ENCODE results near the gene DDX1.

GRCh38 chr2:15566912-15567311 lies 24.8 kb upstream of the DDX1 start:
- TF ChIP-seq, protein P1, sequence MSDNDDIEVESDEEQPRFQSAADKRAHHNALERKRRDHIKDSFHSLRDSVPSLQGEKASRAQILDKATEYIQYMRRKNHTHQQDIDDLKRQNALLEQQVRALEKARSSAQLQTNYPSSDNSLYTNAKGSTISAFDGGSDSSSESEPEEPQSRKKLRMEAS (IDR thresholded peaks at IDR 0.05; ENCODE audit: insufficient read depth, insufficient read length), result no peak
- TF ChIP-seq EZH2 (IDR thresholded peaks at IDR 0.05; ENCODE audit: borderline replicate concordance, low read depth, low read length, severe bottlenecking) (no peak), CTCF (IDR thresholded peaks at IDR 0.05; ENCODE audit: extremely low read depth in 1 of 2, insufficient read depth in 1 of 2, low read depth in 1 of 2, low read length in 2 of 2) (no peak), MYC (IDR thresholded peaks at IDR 0.05; ENCODE audit: low read depth, low read length) (no peak)

Measured in endothelial cell of umbilical vein (primary cell).